SU-DHL-6 (cell line): ENCODE measurements around the gene MRPS2.

Experiments
- EZH2phosphoT487 ChIP-seq: fragments of 200-600 bp; sonication (generic), shearing (Covaris generic); conservative IDR thresholded peaks from 2 replicates; pipeline ENCODE4 v1.6.1; 2018; ENCODE audit warnings: mild to moderate bottlenecking, antibody characterized with exemption, low read length, moderate library complexity, mixed read lengths
- TF ChIP-seq, protein P1 (sequence below): fragments of 200-600 bp; sonication (generic); IDR thresholded peaks from one replicate; pipeline ENCODE4 v1.5.1; 2017; ENCODE audit warnings: antibody characterized with exemption, mild to moderate bottlenecking, low read length, moderate library complexity; ENCODE audit not compliant: insufficient read depth, poor library complexity, severe bottlenecking

DNA sequence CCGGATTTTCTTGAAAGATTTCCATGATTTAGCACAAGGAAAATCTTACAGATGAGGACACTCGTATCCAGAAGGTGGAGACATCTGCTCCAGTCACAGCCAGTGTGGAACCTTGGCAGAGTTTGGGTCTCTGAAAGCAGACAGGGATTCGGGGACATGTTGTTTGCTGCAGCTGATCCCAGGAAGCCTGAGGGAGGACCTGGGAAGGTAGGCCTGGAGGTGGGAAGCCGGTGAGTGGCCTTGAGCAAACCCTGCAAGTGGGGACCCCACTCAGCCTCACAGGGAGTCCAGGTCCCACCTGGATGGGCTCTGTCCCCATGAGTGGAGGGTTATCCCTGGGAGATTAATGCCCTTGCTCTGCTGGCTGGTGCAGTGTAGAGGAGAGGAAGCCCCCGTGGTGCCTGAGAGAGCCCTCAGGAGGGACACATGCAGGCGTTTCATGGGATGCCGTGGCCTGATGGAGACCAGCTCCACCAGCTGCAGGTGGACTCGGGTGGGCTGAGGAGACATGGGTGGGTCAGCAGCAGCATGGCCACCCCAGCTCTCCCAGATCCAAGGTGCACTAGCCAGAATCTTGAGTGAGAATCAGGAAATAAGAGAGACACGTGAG lies 7.8 kb downstream of the MRPS2 start:
- TF ChIP-seq, protein P1, sequence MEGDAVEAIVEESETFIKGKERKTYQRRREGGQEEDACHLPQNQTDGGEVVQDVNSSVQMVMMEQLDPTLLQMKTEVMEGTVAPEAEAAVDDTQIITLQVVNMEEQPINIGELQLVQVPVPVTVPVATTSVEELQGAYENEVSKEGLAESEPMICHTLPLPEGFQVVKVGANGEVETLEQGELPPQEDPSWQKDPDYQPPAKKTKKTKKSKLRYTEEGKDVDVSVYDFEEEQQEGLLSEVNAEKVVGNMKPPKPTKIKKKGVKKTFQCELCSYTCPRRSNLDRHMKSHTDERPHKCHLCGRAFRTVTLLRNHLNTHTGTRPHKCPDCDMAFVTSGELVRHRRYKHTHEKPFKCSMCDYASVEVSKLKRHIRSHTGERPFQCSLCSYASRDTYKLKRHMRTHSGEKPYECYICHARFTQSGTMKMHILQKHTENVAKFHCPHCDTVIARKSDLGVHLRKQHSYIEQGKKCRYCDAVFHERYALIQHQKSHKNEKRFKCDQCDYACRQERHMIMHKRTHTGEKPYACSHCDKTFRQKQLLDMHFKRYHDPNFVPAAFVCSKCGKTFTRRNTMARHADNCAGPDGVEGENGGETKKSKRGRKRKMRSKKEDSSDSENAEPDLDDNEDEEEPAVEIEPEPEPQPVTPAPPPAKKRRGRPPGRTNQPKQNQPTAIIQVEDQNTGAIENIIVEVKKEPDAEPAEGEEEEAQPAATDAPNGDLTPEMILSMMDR = no peak
- TF ChIP-seq EZH2phosphoT487 = no peak
